ENCODE results near the gene ACIN1.
"Not testable (repeated sequence)": the region's sequence is repeated elsewhere in the genome, so short reads cannot be mapped to it uniquely, and the experiment has no call there.

The ACIN1 gene

DNA sequence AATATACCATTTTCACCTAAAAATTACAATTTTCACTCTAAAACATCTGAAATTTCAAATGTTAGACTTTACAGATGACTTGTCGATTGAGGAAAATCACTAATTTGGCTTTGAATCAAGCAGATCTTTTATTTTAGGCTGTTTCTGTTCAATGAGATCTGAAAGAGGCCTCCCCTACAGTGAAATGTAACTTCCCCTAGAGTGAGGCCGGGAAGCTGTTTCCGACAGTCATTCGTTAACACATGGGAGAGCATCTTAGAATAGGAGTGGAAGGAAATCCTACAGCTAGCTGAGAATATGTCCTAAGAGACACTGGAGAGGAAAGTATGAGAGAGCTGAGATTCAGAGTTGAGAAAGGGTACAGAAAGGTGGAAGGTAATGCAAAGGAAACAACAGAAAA lies 79.3 kb downstream of the ACIN1 start:
- no peak for DNase-seq (ENCODE audit: low spot score)

DNA sequence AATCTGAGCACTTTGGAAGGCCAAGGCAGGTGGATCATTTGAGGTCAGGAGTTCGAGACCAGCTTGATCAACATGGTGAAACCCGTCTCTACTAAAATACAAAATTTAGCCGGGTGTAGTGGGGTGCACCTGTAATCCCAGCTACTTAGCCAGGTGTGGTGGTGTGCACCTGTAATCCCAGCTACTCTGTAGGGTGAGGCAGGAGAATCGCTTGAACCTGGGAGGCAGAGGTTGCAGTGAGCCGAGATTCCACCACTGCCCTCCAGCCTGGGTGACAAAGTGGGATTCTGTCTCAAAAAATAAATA lies 81.2 kb downstream of the ACIN1 start:
- DNase-seq (ENCODE audit: low spot score) = not testable (repeated sequence)

DNA sequence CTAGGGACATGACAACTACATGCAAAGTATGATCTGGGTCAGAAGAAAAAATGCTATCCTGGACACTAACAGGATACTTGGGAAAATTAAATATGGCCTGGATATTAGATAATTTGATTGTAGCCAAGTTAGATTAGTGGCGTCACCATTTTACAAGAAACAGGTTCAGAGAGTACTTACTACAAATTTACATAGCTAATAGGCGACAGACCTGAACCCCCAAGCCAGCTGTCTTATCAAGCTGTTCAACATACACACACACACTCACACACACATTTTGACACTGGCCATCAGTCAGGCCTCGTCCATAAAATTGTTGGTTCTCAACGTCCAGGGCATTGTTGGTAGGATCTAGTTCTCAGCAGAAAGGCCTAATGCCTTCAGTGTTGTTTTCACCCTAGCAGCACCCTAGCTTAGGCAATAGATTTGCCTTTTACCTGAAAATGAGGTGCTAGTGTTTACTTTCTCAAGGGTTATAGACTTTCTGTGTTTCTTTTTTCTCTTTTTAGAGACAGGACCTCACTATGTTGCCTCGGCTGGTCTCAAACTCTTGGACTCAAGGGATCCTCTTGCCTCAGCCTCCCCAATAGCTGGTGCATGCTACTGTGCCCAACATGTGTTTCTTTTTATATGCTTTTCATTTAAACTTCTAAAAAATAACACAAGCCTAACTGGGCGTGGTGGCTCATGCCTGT lies 81.7 kb downstream of the ACIN1 start:
- no peak for DNase-seq (ENCODE audit: low spot score)

GRCh38 chr14:23009939-23010726 lies 84.8 kb downstream of the ACIN1 start, which contains the start of gene C14orf93:
Gene C14orf93 (minus strand): TSS chr14:23010143. CDS start chr14:22999023, 11,120 bp downstream.
- peak; percentile 81 for DNase-seq (ENCODE audit: low spot score)

DNA sequence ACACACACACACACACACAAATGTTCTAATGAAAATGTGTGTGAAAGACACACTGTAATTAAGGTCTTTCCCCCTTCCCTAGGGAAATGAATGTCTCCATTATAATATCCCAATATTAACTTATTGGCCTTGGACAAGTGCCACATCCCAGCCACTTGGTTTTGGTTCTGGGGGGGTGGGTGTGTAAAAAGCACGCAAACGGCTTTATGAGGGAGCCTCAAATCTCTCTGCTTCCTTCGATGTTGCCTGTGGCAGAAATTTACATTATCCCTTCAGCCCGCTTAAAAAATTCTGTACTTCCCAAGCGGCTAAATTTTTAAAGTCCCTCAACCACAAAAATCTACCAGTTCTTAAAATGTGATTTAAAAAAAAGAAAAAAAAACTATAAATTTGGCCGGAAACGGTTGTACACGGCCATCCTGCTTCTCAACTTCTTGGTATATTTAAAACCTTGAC lies 85.4 kb downstream of the ACIN1 start:
- DNase-seq (ENCODE audit: low spot score) = no peak

- DNase-seq (ENCODE audit: low spot score) = no peak
Measured at GRCh38 chr14:23008831-23009230, 86.1 kb downstream of the ACIN1 start.

All from hematopoietic multipotent progenitor cell treated with erythropoietin and hydrocortisone succinate and interleukin-3 and kit ligand, for 15 days (in vitro differentiated cells).